C4-2B (cell line): ENCODE measurements around the gene GPR162.

ENCODE experiments used
- CTCF ChIP-seq: fragments of 450-650 bp; conservative IDR thresholded peaks from 2 replicates; pipeline ENCODE4 v1.5.1; 2017; ENCODE audit warnings: mild to moderate bottlenecking
- ZFX ChIP-seq: fragments of 450-650 bp; IDR thresholded peaks from 2 replicates; pipeline ENCODE4 v1.6.1; 2017

- TF ChIP-seq CTCF (no peak), ZFX (no peak)
These were observed 31.0 kb upstream of the GPR162 start for GRCh38 chr12:6790496-6791150.
